Measurements from ENCODE around the gene MAPK12.

- TF ChIP-seq CTCF (IDR thresholded peaks at IDR 0.05) (no peak), EP300 (IDR thresholded peaks at IDR 0.05) (no peak), POLR2A (IDR thresholded peaks at IDR 0.05) (no peak)
Observed at GRCh38 chr22:50303848-50304527, 42.5 kb upstream of the MAPK12 start.
